DND-41 (cell line): ENCODE measurements around the gene NPR1.

Source experiments
- EZH2 ChIP-seq: IDR thresholded peaks from 3 replicates; pipeline ENCODE4 v1.6.1; 2012; ENCODE audit warnings: borderline replicate concordance, low read depth, mild to moderate bottlenecking, moderate library complexity, low read length, inconsistent platforms; ENCODE audit not compliant: severe bottlenecking
- TF ChIP-seq, protein P1 (sequence below): IDR thresholded peaks from 2 replicates; pipeline ENCODE4 v1.5.1; 2012; ENCODE audit warnings: borderline replicate concordance, low read length, moderate library complexity, mild to moderate bottlenecking; ENCODE audit not compliant: poor library complexity, severe bottlenecking; ENCODE audit errors: extremely low read depth

DNA sequence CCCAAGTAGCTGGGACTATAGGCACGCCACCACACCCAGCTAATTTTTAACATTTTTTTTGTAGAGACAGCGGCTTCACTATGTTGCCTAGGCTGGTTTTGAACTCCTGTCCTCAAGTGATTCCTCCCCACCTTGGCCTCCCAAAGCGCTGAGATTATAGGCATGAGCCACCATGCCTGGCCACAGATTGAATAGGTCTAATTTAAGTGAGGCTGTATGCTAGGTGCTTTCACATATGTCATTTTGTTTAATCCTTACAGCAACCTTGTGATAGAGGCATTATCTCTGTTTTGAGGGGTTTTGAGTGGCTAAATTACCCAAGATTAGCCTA is 56.6 kb downstream of the NPR1 start:
- TF ChIP-seq, protein P1, sequence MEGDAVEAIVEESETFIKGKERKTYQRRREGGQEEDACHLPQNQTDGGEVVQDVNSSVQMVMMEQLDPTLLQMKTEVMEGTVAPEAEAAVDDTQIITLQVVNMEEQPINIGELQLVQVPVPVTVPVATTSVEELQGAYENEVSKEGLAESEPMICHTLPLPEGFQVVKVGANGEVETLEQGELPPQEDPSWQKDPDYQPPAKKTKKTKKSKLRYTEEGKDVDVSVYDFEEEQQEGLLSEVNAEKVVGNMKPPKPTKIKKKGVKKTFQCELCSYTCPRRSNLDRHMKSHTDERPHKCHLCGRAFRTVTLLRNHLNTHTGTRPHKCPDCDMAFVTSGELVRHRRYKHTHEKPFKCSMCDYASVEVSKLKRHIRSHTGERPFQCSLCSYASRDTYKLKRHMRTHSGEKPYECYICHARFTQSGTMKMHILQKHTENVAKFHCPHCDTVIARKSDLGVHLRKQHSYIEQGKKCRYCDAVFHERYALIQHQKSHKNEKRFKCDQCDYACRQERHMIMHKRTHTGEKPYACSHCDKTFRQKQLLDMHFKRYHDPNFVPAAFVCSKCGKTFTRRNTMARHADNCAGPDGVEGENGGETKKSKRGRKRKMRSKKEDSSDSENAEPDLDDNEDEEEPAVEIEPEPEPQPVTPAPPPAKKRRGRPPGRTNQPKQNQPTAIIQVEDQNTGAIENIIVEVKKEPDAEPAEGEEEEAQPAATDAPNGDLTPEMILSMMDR, result no peak
- TF ChIP-seq EZH2, result no peak
